GM21528 (cell line): ENCODE measurements around the gene NDUFB8.

Source experiments
- ATAC-seq: cut with Tn5 transposase; IDR thresholded peaks from one replicate; pipeline ENCODE4 v1.9.1; 2021; ENCODE audit warnings: mild to moderate bottlenecking, moderate library complexity; ENCODE audit not compliant: unreplicated experiment, low FRiP score

Gene NDUFB8

GRCh38 chr10:100479037-100479436 is 50.6 kb downstream of the NDUFB8 start:
- no peak for ATAC-seq

DNA sequence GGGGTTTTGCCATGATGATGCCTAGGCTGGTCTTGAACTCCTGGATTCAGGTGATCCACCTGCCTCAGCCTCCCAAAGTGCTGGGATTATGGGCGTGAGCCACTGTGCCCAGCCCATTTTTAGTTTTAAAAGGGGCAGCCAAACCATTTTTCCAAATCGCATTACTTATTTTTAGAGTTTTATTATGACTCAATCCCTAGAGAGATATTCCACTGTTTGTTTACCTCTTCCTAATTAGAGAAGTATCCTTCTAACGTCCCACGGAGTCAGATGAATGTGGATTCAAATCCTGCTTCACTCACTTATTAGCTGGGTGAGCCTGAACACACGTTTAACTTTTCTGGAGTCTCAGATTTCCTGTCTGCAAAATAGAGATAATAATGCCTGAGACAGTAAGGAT is 51.7 kb downstream of the NDUFB8 start:
- no peak for ATAC-seq
